Activated CD4-positive, alpha-beta memory T cell treated with anti-CD3 and anti-CD28 coated beads, Interleukin-2, amount 10 ng/mL, durations not matched to agents 7 days and 5 days (primary cell): ENCODE data around the gene NPAS3. TPM values are rescaled to one million over a fixed set of nuclear protein-coding genes. Genes with fewer than 3 reads are reported as not detected.

Experiments used
- CTCF ChIA-PET: fragments of 350-600 bp; sonication (Branson Sonifier 250); formaldehyde crosslinking; loops from one replicate; lab custom pipeline; 2021; ENCODE audit warnings: antibody characterized with exemption, inconsistent platforms; lab: Charles Lee
- POLR2A ChIA-PET: fragments of 350-600 bp; sonication (Branson Sonifier 250); formaldehyde crosslinking; loops from one replicate; lab custom pipeline; 2021; ENCODE audit warnings: antibody characterized with exemption; lab: Charles Lee
- DNase-seq: peaks from one replicate; pipeline ENCODE4 v3.0.0-alpha.2; 2020
- H3K27ac Mint-ChIP-seq: one replicate; pipeline ENCODE4 v1.8.0; 2021; ENCODE audit warnings: mild to moderate bottlenecking, mixed read lengths
- H3K27me3 Mint-ChIP-seq: one replicate; pipeline ENCODE4 v1.8.0; 2021; ENCODE audit warnings: mixed read lengths
- H3K36me3 Mint-ChIP-seq: one replicate; pipeline ENCODE4 v1.8.0; 2021; ENCODE audit warnings: low read depth, mixed read lengths
- H3K4me1 Mint-ChIP-seq: one replicate; pipeline ENCODE4 v1.8.0; 2021; ENCODE audit warnings: mixed read lengths
- H3K4me3 Mint-ChIP-seq: one replicate; pipeline ENCODE4 v1.8.0; 2021; ENCODE audit warnings: mild to moderate bottlenecking, mixed read lengths
- H3K9me3 Mint-ChIP-seq: one replicate; pipeline ENCODE4 v1.8.0; 2021; ENCODE audit warnings: mixed read lengths
- total RNA-seq, 2 experiments: library from RNA; stranded (reverse); gene quantifications; one replicate each; pipeline ENCODE4 v1.2.3, GENCODE V29; 2021

NPAS3 gene
- total RNA-seq, 2 experiments from 2014 or later = not detected

GRCh38 chr14:33504246-33505099 is 565.8 kb downstream of the NPAS3 start:
- H3K36me3 Mint-ChIP-seq = no peaks in the 10 kb centered on the region
- H3K4me1 Mint-ChIP-seq = no peaks in the 10 kb centered on the region
- CTCF ChIA-PET = no interaction called here
- H3K9me3 Mint-ChIP-seq = peaks cover 2% of the 10 kb centered on the region
- no peak overlapping the region for H3K4me3 Mint-ChIP-seq
- H3K27me3 Mint-ChIP-seq = peaks cover 1% of the 10 kb centered on the region
- no peak overlapping the region for H3K27ac Mint-ChIP-seq
- DNase-seq = no peak
- POLR2A ChIA-PET = no interaction called here

- Mint-ChIP-seq H3K9me3 (peaks cover 2% of the 10 kb centered on the region), H3K27me3 (no peaks in the 10 kb centered on the region), H3K4me1 (no peaks in the 10 kb centered on the region), H3K4me3 (no peak overlapping the region), H3K27ac (no peak overlapping the region), H3K36me3 (no peaks in the 10 kb centered on the region)
- CTCF ChIA-PET = no interaction called here
- no peak for DNase-seq
- POLR2A ChIA-PET = no interaction called here
Observed at GRCh38 chr14:33505266-33505962, 566.7 kb downstream of the NPAS3 start.

- H3K27me3 Mint-ChIP-seq = no peaks in the 10 kb centered on the region
- DNase-seq = no peak
Observed at GRCh38 chr14:33505963-33506329, 567.3 kb downstream of the NPAS3 start.

GRCh38 chr14:33508126-33509062 is 569.7 kb downstream of the NPAS3 start:
- DNase-seq = no peak
- no peaks in the 10 kb centered on the region for H3K27me3 Mint-ChIP-seq
- CTCF ChIA-PET = no interaction called here

More at GRCh38 chr14:33505963-33506329, 567.3 kb downstream of the NPAS3 start:
- peaks cover 2% of the 10 kb centered on the region for H3K9me3 Mint-ChIP-seq
- H3K4me1 Mint-ChIP-seq = no peaks in the 10 kb centered on the region
- H3K36me3 Mint-ChIP-seq = no peaks in the 10 kb centered on the region
- no peak overlapping the region for H3K4me3 Mint-ChIP-seq
- H3K27ac Mint-ChIP-seq = no peak overlapping the region
- POLR2A ChIA-PET = no interaction called here
- CTCF ChIA-PET = no interaction called here

GRCh38 chr14:33509454-33509853 is 570.8 kb downstream of the NPAS3 start:
- ChIA-PET CTCF (no interaction called here), POLR2A (no interaction called here)
- Mint-ChIP-seq H3K4me3 (no peak overlapping the region), H3K4me1 (no peaks in the 10 kb centered on the region), H3K9me3 (peaks cover 2% of the 10 kb centered on the region), H3K36me3 (no peaks in the 10 kb centered on the region), H3K27me3 (no peaks in the 10 kb centered on the region), H3K27ac (no peak overlapping the region)
- no peak for DNase-seq

More at GRCh38 chr14:33508126-33509062, 569.7 kb downstream of the NPAS3 start:
- Mint-ChIP-seq H3K27ac (no peak overlapping the region), H3K4me3 (no peak overlapping the region), H3K4me1 (no peaks in the 10 kb centered on the region), H3K36me3 (no peaks in the 10 kb centered on the region), H3K9me3 (peaks cover 2% of the 10 kb centered on the region)
- POLR2A ChIA-PET = no interaction called here

GRCh38 chr14:33510063-33510481 is 571.4 kb downstream of the NPAS3 start:
- no peaks in the 10 kb centered on the region for H3K36me3 Mint-ChIP-seq
- H3K4me1 Mint-ChIP-seq = no peaks in the 10 kb centered on the region
- no peak for DNase-seq
- no peak overlapping the region for H3K4me3 Mint-ChIP-seq
- no peak overlapping the region for H3K27ac Mint-ChIP-seq
- H3K9me3 Mint-ChIP-seq = peaks cover 2% of the 10 kb centered on the region
- ChIA-PET CTCF (no interaction called here), POLR2A (no interaction called here)
- H3K27me3 Mint-ChIP-seq = no peaks in the 10 kb centered on the region

GRCh38 chr14:33510991-33511390 is 572.3 kb downstream of the NPAS3 start:
- ChIA-PET POLR2A (no interaction called here), CTCF (interaction anchor here (0.9 kb wide), 1 partner anchor 282 kb away, joined by 4 read pairs; no protein-coding TSS in a partner anchor)
- Mint-ChIP-seq H3K9me3 (peaks cover 2% of the 10 kb centered on the region), H3K4me1 (no peaks in the 10 kb centered on the region), H3K27me3 (no peaks in the 10 kb centered on the region), H3K4me3 (no peak overlapping the region), H3K27ac (no peak overlapping the region), H3K36me3 (no peaks in the 10 kb centered on the region)
- DNase-seq = no peak

- no peak for DNase-seq
- no peaks in the 10 kb centered on the region for H3K36me3 Mint-ChIP-seq
- H3K9me3 Mint-ChIP-seq = peaks cover under 1% of the 10 kb centered on the region
- CTCF ChIA-PET = no interaction called here
- H3K4me3 Mint-ChIP-seq = no peak overlapping the region
- no peaks in the 10 kb centered on the region for H3K4me1 Mint-ChIP-seq
- no peak overlapping the region for H3K27ac Mint-ChIP-seq
- POLR2A ChIA-PET = no interaction called here
- H3K27me3 Mint-ChIP-seq = no peaks in the 10 kb centered on the region
Observed at GRCh38 chr14:33511851-33512640, 573.4 kb downstream of the NPAS3 start.

GRCh38 chr14:33515441-33515840 is 576.8 kb downstream of the NPAS3 start:
- DNase-seq = no peak
- ChIA-PET POLR2A (no interaction called here), CTCF (no interaction called here)
- Mint-ChIP-seq H3K27me3 (no peaks in the 10 kb centered on the region), H3K4me1 (no peaks in the 10 kb centered on the region), H3K4me3 (no peak overlapping the region), H3K36me3 (no peaks in the 10 kb centered on the region), H3K9me3 (no peaks in the 10 kb centered on the region), H3K27ac (no peak overlapping the region)

GRCh38 chr14:33515899-33516298 is 577.2 kb downstream of the NPAS3 start:
- no peaks in the 10 kb centered on the region for H3K9me3 Mint-ChIP-seq
- no peak for DNase-seq
- no peaks in the 10 kb centered on the region for H3K36me3 Mint-ChIP-seq
- no peaks in the 10 kb centered on the region for H3K4me1 Mint-ChIP-seq
- no peaks in the 10 kb centered on the region for H3K27me3 Mint-ChIP-seq
- ChIA-PET POLR2A (no interaction called here), CTCF (no interaction called here)
- no peak overlapping the region for H3K4me3 Mint-ChIP-seq
- H3K27ac Mint-ChIP-seq = no peak overlapping the region

- Mint-ChIP-seq H3K4me3 (no peak overlapping the region), H3K27me3 (no peaks in the 10 kb centered on the region)
- POLR2A ChIA-PET = no interaction called here
Observed at GRCh38 chr14:33516898-33517436, 578.3 kb downstream of the NPAS3 start.

GRCh38 chr14:33521192-33521591 is 582.5 kb downstream of the NPAS3 start:
- no peaks in the 10 kb centered on the region for H3K9me3 Mint-ChIP-seq
- H3K4me3 Mint-ChIP-seq = no peak overlapping the region
- no peaks in the 10 kb centered on the region for H3K4me1 Mint-ChIP-seq
- H3K27me3 Mint-ChIP-seq = no peaks in the 10 kb centered on the region
- no peaks in the 10 kb centered on the region for H3K36me3 Mint-ChIP-seq
- H3K27ac Mint-ChIP-seq = no peak overlapping the region
- POLR2A ChIA-PET = no interaction called here
- CTCF ChIA-PET = no interaction called here
- DNase-seq = no peak

More at GRCh38 chr14:33516898-33517436, 578.3 kb downstream of the NPAS3 start:
- H3K36me3 Mint-ChIP-seq = no peaks in the 10 kb centered on the region
- CTCF ChIA-PET = no interaction called here
- no peak overlapping the region for H3K27ac Mint-ChIP-seq
- DNase-seq = no peak
- H3K4me1 Mint-ChIP-seq = no peaks in the 10 kb centered on the region
- H3K9me3 Mint-ChIP-seq = no peaks in the 10 kb centered on the region
